Keratinocyte (primary cell): ENCODE measurements around the gene ACTG1.

Experiments used
- CTCF ChIP-seq, 3 experiments: IDR thresholded peaks in 1 of 3; conservative IDR thresholded peaks in 1 of 3; optimal IDR thresholded peaks in 1 of 3; 2 replicates in 2 of 3; 3 replicates in 1 of 3; pipeline versions ENCODE3 to v1.5.1; 2011; ENCODE audit warnings: low read length in 3 of 3, mild to moderate bottlenecking in 3 of 3, moderate library complexity in 2 of 3, control low read depth in 1 of 3, inconsistent platforms in 1 of 3; ENCODE audit not compliant: insufficient read depth in 2 of 3; ENCODE audit errors: extremely low read depth in 1 of 3
- EZH2 ChIP-seq: IDR thresholded peaks from one replicate; pipeline ENCODE4 v1.6.1; 2012; ENCODE audit warnings: inconsistent platforms, mild to moderate bottlenecking, low read length, moderate library complexity

GRCh38 chr17:81541123-81541522 lies 28.5 kb upstream of the ACTG1 start:
- TF ChIP-seq CTCF (optimal IDR thresholded peaks at IDR 0.05 in 1 of 3, IDR thresholded peaks at IDR 0.05 in 1 of 3, conservative IDR thresholded peaks at IDR 0.05 in 1 of 3; ENCODE audit: extremely low read depth in 1 of 3, insufficient read depth in 2 of 3, low read length in 3 of 3) (no peak), EZH2 (no peak)
